ENCODE results near the gene ZNF827.

GRCh38 chr4:145775406-145775805 lies 163.2 kb downstream of the ZNF827 start:
- TF ChIP-seq CTCF (IDR thresholded peaks at IDR 0.05) = no peak
- TF ChIP-seq POLR2A (IDR thresholded peaks at IDR 0.05) = no peak
